C1 segment of cervical spinal cord (tissue), 14 donors: ENCODE measurements around the gene MMP24.
A peak's percentile ranks its signal among the peaks of the same experiment; 100 is the strongest.
"Not testable (repeated sequence)": the region's sequence is repeated elsewhere in the genome, so short reads cannot be mapped to it uniquely, and the experiment has no call there.

Experiments
- DNase-seq, 14 donors: peaks; one replicate each; lab custom pipeline; 2025; lab: John Stamatoyannopoulos, UW

The MMP24 gene

GRCh38 chr20:35306931-35307517 lies 80.5 kb downstream of the MMP24 start:
- DNase-seq = peak in 6 of 14 donors; percentile 5 to 58 (median 14)

DNA sequence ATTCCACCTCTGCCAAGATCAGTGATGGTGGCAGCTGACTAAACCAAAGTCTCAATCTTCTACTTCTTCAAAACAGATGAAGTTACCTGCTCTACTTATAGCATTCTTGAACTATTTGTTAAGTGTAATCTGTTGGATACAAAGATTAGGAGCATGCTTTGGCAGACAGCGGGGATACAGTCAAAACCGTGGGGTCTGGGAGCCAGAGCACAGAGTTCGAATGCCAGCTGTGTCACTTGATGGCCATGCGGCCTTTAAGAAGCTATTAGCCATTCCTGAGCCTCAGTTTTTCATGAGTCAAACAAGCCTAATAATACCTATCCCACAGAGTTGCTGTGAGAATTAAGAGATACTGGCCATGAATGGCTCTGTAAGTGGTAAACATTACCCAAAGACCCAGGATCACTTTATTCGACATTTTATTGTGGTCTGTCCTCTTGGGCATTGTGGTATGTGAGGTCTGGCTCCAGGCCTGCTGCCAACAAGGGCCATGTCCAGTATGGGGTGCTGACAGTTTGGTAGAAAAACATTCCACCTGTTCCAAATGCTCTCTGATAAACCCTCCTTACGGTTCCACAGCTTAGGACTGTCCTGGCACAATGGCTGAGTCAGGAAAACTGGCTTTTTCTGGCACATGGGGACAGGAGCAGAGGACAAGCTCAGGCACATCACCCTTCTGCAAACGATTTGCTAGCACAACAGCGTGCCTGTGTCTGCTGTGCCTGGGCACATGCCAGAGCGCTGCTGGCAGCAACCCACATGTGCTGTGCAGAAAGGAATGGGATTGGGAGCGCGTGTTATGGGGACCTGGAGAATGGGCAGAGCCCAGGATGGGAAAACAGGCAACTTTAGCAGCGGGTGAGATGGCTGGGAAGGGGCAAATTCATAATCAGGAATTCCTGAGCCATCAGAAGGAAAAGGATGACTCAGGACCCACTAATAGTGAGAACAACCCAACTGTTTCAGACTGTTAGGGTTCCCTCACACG lies 81.5 kb downstream of the MMP24 start:
- peak in 11 of 14 donors; percentile 10 to 69 (median 31) for DNase-seq

GRCh38 chr20:35311409-35311808 lies 84.9 kb downstream of the MMP24 start:
- DNase-seq = no peak

GRCh38 chr20:35311822-35312221 lies 85.3 kb downstream of the MMP24 start:
- DNase-seq = no peak

GRCh38 chr20:35312318-35312717 lies 85.8 kb downstream of the MMP24 start:
- no peak for DNase-seq

DNA sequence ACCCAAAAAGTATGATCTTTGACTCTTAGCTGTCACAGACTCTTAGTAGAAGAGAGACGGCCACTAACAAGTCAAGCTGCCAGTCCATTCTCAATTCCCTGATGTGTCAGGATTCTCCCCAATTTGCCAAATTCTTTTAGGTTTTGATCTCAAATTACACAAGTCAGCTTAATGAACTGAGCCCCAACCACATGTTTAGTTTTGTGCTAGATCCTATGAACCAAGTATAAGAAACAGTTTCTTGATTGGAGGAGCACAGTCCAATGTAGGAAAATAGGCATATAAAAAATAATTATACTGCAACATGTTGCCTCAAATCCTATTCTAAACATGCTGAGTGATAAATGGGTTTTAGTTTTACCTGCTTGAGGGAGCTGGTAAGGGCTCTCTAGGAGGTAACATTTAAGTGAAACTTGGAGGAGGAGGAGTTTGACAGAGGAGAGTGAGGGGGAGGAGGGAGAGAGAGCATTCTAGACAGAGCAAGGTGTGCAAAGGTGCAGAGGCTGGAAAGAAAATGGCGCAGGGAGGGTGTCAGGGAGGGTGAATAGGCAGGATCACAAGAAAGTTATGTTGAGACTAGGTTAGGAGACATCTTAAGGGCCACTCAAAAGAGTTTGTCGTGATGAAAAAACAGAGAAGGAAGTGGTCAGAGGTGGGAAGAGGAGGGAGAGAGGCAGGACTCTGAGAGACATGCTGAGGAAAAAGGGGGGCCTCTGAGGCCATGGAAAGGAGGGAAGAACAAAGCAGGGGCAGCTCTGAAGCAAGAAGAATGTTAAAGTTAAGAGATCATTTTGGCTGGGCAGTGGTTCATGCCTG lies 88.5 kb downstream of the MMP24 start:
- no peak for DNase-seq

DNA sequence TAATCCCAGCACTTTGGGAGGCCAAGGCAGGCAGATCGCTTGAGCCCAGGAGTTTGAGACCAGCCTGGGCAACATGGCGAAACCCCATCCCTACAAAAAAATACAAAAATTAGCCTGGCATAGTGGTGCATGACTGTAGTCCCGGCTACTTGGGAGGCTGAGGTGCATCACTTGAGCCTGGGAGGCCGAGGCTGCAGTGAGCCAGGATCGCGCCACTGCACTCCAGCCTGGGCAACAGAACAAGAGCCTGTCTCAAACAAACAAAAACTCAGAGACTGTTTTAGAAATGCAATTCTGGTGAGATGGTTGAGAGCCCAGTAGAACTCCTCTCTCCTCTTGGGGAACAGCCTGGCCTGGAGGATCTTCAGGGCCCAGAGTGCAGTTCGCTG lies 89.1 kb downstream of the MMP24 start:
- not testable (repeated sequence) for DNase-seq

DNA sequence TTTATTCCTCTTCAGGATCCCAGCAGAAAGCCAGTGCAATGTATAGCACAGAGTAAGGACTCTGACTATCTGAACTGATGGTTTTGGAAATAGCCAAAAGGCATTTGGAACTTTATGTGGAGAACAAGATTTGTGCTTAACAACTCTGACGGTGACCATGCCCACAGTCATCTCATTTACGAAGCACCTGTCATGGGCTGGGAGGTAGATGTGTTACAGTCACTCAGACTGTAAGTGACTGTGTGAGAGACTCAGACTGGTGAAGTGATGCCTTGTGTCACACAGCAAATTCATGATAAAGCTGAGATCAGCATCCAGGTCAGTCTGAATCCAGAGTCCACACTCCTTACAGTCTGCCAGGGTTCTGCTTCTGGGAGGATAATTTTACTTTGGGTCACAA lies 89.6 kb downstream of the MMP24 start:
- no peak for DNase-seq

DNA sequence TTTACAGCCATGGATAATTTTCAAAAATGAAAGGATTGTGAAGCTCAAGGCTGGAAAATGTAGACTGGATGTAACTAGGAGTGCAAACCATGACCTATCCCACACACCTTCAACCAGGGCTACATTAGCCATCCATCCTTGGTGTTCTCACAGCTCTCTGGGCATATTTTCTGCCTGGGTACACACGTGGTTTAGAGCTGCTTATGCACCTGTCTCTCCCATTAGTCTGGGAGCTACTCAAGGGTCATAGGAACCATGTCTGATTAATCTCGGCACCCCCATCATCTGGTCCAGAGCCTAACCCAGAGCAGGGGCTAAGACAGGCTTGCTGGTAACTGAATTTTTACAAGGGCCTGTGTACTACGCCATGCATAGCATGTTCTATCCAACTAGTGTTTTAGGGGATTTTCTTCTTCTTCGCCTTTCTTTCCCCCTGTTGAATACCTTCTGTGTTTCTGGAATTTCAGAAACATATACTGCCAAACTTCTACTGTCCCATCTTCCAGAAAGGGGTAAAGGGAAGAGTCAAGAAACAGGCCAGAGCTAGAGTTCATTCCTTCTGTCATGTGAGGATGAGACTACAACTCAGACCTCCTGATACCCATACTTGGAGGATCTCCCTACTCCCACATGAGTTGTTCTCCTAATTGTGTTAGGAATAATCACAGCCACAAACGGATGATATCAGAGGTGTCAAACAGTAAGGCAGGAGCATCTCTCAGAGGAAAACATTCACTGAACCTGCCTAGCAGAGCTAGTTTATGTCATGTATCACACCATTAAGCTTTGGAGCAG lies 91.1 kb downstream of the MMP24 start:
- DNase-seq = no peak

GRCh38 chr20:35318502-35319157 lies 92.1 kb downstream of the MMP24 start:
- DNase-seq = no peak

- no peak for DNase-seq
Observed at GRCh38 chr20:35319192-35319870, 92.8 kb downstream of the MMP24 start.

GRCh38 chr20:35319871-35320197 lies 93.3 kb downstream of the MMP24 start:
- no peak for DNase-seq

DNA sequence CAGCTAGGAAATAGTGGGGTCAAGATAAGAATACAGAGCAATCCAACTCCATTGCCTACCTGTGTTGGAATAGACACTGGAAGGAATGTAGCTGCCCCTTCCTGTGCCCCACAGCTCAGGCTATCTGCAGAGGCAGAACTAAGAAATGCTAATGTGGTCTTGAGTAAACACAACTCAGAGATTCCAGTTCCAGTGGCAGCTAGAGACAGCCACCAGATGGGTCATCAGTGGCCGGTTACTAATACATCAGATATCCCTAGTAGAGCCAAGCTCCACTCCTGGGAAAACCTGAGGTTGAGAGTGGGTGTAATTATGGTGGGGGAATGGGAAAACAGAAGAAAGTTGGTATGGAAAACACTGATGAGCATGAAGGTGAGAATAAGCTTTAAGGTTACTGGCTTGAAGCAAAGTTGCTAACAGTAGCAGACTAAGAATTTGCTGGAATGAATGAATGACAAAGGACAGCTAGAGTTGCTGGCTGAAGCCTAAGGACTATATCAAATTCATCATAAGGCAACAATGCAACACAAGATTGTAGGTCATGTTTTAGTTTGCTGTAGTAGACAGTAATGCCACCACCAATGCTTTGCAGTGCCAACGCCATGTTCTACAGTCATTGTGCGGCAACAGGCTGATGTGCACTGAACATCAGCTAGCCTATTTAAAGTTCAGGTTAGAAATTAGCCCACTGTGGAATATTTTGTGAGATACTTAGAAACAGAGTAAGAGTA lies 94.1 kb downstream of the MMP24 start:
- no peak for DNase-seq

- no peak for DNase-seq
Observed at GRCh38 chr20:35325401-35325800, 98.9 kb downstream of the MMP24 start.

DNA sequence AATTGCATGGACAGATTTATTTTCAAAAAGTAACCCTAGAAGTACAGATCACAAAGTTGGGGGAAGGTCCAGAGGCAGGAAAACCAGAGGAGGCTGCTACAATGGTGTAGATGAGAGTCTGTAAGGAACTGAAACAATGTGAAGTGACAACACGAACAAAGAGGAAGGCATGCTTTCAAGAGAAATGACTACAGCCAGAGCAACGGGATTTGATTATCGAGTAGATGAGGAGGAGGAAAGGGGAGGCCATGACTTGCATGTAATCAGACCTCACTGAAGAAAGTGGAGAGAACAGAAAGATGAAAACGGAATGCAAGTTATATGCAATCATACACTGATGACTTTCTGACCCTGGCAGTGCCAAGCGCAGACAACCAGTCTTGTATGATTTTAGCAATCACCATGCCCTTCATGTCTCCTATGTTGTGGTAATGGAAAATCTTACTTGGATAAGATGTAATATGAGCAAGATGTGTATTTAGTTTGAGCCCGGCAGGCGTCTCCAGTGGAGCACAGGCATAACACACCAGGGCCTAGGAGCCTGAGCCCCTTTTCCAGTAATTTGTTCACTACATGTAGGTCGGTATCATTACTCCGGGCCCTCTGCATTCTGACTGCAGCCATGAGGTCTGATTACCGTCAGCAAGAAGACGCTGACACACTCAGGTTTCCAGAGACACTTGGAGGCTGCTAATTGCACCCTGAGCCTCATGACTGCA lies 99.7 kb downstream of the MMP24 start:
- no peak for DNase-seq
